Naive thymus-derived CD4-positive, alpha-beta T cell (primary cell): ENCODE measurements around the gene NISCH. TPM values are rescaled to one million over a fixed set of nuclear protein-coding genes. Genes with fewer than 3 reads are reported as not detected.

Source experiments
- ATAC-seq: fragments of 150-1000 bp; cut with Tn5 transposase; 2 replicates; pipeline ENCODE4 v1.10.0; 2021; ENCODE audit warnings: mild to moderate bottlenecking, moderate library complexity
- CTCF ChIA-PET: fragments of 350-600 bp; sonication (Branson Sonifier 250); formaldehyde crosslinking; loops from one replicate; lab custom pipeline; 2021; ENCODE audit warnings: antibody characterized with exemption; lab: Charles Lee
- POLR2A ChIA-PET: fragments of 350-600 bp; sonication (Branson Sonifier 250); formaldehyde crosslinking; loops from one replicate; lab custom pipeline; 2021; ENCODE audit warnings: antibody characterized with exemption, inconsistent platforms; lab: Charles Lee
- DNase-seq, 9 donors: peaks; one replicate each; pipeline versions ENCODE4 v3.0.0 to v3.0.0-alpha.2; 2020 to 2022; ENCODE audit warnings: mixed read lengths in 1 of 9
- H3K27ac ChIP-seq: one replicate; pipeline ENCODE4 v1.7.0; 2013; ENCODE audit warnings: mild to moderate bottlenecking, low read depth, low read length, moderate library complexity
- H3K27me3 ChIP-seq, 2 donors: one replicate each; pipeline ENCODE4 v1.7.0; 2013; ENCODE audit warnings: low read length in 2 of 2, mild to moderate bottlenecking in 2 of 2, moderate library complexity in 2 of 2; ENCODE audit not compliant: control insufficient read depth in 2 of 2, insufficient read depth in 2 of 2
- H3K36me3 ChIP-seq, 3 experiments: 1 replicate in 2 of 3; 2 replicates in 1 of 3; pipeline ENCODE4 v1.7.0; 2013; ENCODE audit warnings: low read length in 3 of 3, mild to moderate bottlenecking in 3 of 3, moderate library complexity in 1 of 3; ENCODE audit not compliant: insufficient read depth in 3 of 3, control insufficient read depth in 2 of 3
- H3K4me1 ChIP-seq, 2 donors: one replicate each; pipeline ENCODE4 v1.7.0; 2013; ENCODE audit warnings: low read length in 2 of 2, mild to moderate bottlenecking in 2 of 2, moderate library complexity in 1 of 2; ENCODE audit not compliant: control insufficient read depth in 2 of 2, insufficient read depth in 2 of 2
- H3K4me3 ChIP-seq: 2 replicates; pipeline ENCODE4 v1.7.0; 2013; ENCODE audit warnings: mild to moderate bottlenecking, low read length
- H3K9me3 ChIP-seq, 3 experiments: 1 replicate in 2 of 3; 2 replicates in 1 of 3; pipeline ENCODE4 v1.7.0; 2013; ENCODE audit warnings: low read length in 3 of 3; ENCODE audit not compliant: control insufficient read depth in 2 of 3
- H3K27ac Mint-ChIP-seq, 9 donors: one replicate each; pipeline ENCODE4 v1.8.0; 2020 to 2022; ENCODE audit warnings: mixed read lengths in 9 of 9, mild to moderate bottlenecking in 8 of 9, moderate library complexity in 5 of 9, inconsistent platforms in 2 of 9
- H3K27me3 Mint-ChIP-seq, 5 donors: one replicate each; pipeline ENCODE4 v1.8.0; 2021 to 2022; ENCODE audit warnings: mixed read lengths in 5 of 5, mild to moderate bottlenecking in 1 of 5
- H3K36me3 Mint-ChIP-seq, 5 donors: one replicate each; pipeline ENCODE4 v1.8.0; 2020 to 2022; ENCODE audit warnings: mixed read lengths in 5 of 5, mild to moderate bottlenecking in 3 of 5, inconsistent platforms in 1 of 5
- H3K4me1 Mint-ChIP-seq, 7 donors: one replicate each; pipeline ENCODE4 v1.8.0; 2020 to 2022; ENCODE audit warnings: mixed read lengths in 7 of 7, mild to moderate bottlenecking in 3 of 7, inconsistent platforms in 1 of 7
- H3K4me3 Mint-ChIP-seq, 10 donors: one replicate each; pipeline ENCODE4 v1.8.0; 2020 to 2022; ENCODE audit warnings: mild to moderate bottlenecking in 10 of 10, mixed read lengths in 10 of 10, moderate library complexity in 6 of 10, inconsistent platforms in 2 of 10
- H3K9me3 Mint-ChIP-seq, 11 donors: one replicate each; pipeline ENCODE4 v1.8.0; 2020 to 2022; ENCODE audit warnings: mixed read lengths in 11 of 11, mild to moderate bottlenecking in 4 of 11, inconsistent platforms in 1 of 11, moderate library complexity in 1 of 11
- intact Hi-C, 2 donors: fragments of 100-400 bp; cut with micrococcal nuclease; formaldehyde crosslinking; loops; one replicate each; pipeline ENCODE4 v1.15.1; 2023
- polyA plus RNA-seq, 2 donors: library from polyadenylated mRNA; unstranded; fragments of 300-500 nt; fragmentation: Illumina TruSeq; gene quantifications; one replicate each; pipeline ENCODE4 v1.2.3, GENCODE V29; 2021
- total RNA-seq, 6 experiments: library from RNA in 5 of 6; stranded (reverse) in 5 of 6; gene quantifications; 1 replicate in 5 of 6; 2 replicates in 1 of 6; pipeline ENCODE4 v1.2.3 and lab custom pipeline; 2021 to 2026

Gene NISCH
- total and polyA plus RNA-seq, 7 experiments from 2014 or later: 21.4 to 210 (median 131) TPM

DNA sequence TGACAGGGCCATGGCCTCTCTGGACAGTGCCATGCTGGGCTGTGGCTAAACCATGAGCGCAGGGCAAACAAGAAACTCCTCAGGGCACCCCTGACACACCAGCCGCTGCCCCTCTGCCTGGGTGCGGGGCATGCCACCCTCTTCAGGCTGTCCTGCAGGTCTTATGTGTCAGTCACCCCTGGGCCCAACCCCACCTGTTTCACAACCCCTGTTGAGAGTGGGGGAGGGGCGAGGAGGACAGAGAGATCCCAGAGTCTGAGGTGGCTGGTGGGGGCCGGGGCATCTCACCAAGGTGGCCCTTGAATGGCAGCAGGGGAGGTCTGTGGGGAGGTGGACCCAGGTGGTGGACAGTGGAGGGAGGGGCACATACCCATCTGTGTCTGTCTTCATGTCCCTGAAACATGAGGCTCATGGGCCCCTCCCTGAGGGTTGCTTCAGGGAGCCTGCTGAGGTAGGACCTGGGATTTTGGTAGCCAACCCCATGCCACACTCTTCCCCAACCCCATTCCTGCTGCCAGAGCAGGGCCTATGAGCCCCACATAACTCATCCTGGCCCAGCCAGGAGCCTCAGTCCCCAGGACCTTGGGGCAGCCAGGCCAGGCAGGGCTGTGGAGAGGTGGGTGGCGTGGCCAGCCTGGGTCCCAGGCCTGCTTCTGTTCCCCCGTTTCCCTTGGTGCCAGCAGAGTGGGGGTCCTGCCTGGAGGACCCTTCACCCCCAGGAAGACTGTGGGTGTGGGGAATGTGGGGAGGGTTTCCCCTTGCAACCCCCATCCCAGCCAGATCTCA, 38.0 kb downstream of the NISCH start:
- no peaks in the 10 kb centered on the region for H3K4me1 ChIP-seq
- no peak overlapping the region for H3K27ac Mint-ChIP-seq
- no peaks in the 10 kb centered on the region for H3K27me3 ChIP-seq
- ATAC-seq: no peak
- no peak for DNase-seq
- H3K9me3 ChIP-seq: no peaks in the 10 kb centered on the region
- intact Hi-C loops: no loop called here
- no peak overlapping the region for H3K27ac ChIP-seq
- peaks cover 0 to 16% (median 0%) of the 10 kb centered on the region in 5 donors for H3K36me3 Mint-ChIP-seq
- peaks cover 0 to 9% (median 0%) of the 10 kb centered on the region in 7 donors for H3K4me1 Mint-ChIP-seq
- no peak overlapping the region for H3K4me3 ChIP-seq
- no peak overlapping the region for H3K4me3 Mint-ChIP-seq
- no peaks in the 10 kb centered on the region for H3K9me3 Mint-ChIP-seq
- ChIA-PET POLR2A (no interaction called here), CTCF (no interaction called here)
- no peaks in the 10 kb centered on the region for H3K27me3 Mint-ChIP-seq
- H3K36me3 ChIP-seq: peaks cover 0 to 50% (median 0%) of the 10 kb centered on the region in 3 experiments

- Mint-ChIP-seq H3K4me1 (peaks cover 0 to 12% (median 0%) of the 10 kb centered on the region in 7 donors), H3K4me3 (no peak overlapping the region), H3K27ac (peak overlapping the region in 2 of 9 donors; percentile 34 to 35), H3K27me3 (no peaks in the 10 kb centered on the region), H3K36me3 (peaks cover 0 to 16% (median 0%) of the 10 kb centered on the region in 5 donors), H3K9me3 (no peaks in the 10 kb centered on the region)
- POLR2A ChIA-PET: no interaction called here
- Histone ChIP-seq H3K4me1 (no peaks in the 10 kb centered on the region), H3K27me3 (no peaks in the 10 kb centered on the region), H3K36me3 (peaks cover 0 to 41% (median 0%) of the 10 kb centered on the region in 3 experiments), H3K4me3 (no peak overlapping the region), H3K9me3 (no peaks in the 10 kb centered on the region), H3K27ac (no peak overlapping the region)
- ATAC-seq (no peak), DNase-seq (no peak)
- intact Hi-C loops: no loop called here
- CTCF ChIA-PET: no interaction called here
Observed at GRCh38 chr3:52494445-52494844, 39.0 kb downstream of the NISCH start.

- H3K4me1 ChIP-seq: no peaks in the 10 kb centered on the region
- H3K36me3 ChIP-seq: peaks cover 0 to 36% (median 0%) of the 10 kb centered on the region in 3 experiments
- intact Hi-C loops: no loop called here
- ChIA-PET POLR2A (no interaction called here), CTCF (no interaction called here)
- H3K4me3 Mint-ChIP-seq: no peak within 1 kb of the TSS
- DNase-seq: no peak
- H3K9me3 Mint-ChIP-seq: no peaks in the 10 kb centered on the region
- H3K27me3 ChIP-seq: no peaks in the 10 kb centered on the region
- peaks cover 0 to 12% (median 0%) of the 10 kb centered on the region in 7 donors for H3K4me1 Mint-ChIP-seq
- no peaks in the 10 kb centered on the region for H3K9me3 ChIP-seq
- H3K36me3 Mint-ChIP-seq: peaks cover 0 to 16% (median 0%) of the 10 kb centered on the region in 5 donors
- H3K27ac ChIP-seq: no peak within 1 kb of the TSS
- H3K27ac Mint-ChIP-seq: peak within 1 kb of the TSS in 2 of 9 donors; percentile 34 to 35
- ATAC-seq: no peak
- H3K4me3 ChIP-seq: no peak within 1 kb of the TSS
- H3K27me3 Mint-ChIP-seq: no peaks in the 10 kb centered on the region
Observed at GRCh38 chr3:52494886-52495495, 39.6 kb downstream of the NISCH start, which contains the start of gene STAB1. STAB1 (plus strand) TSS chr3:52495338; CDS start chr3:52495414, 76 bp downstream.

- Mint-ChIP-seq H3K27me3 (no peaks in the 10 kb centered on the region), H3K36me3 (peaks cover 0 to 12% (median 0%) of the 10 kb centered on the region in 5 donors), H3K27ac (no peak overlapping the region), H3K4me1 (peaks cover 0 to 9% (median 0%) of the 10 kb centered on the region in 7 donors), H3K9me3 (no peaks in the 10 kb centered on the region), H3K4me3 (no peak overlapping the region)
- intact Hi-C loops: no loop called here
- Histone ChIP-seq H3K4me1 (no peaks in the 10 kb centered on the region), H3K9me3 (no peaks in the 10 kb centered on the region), H3K4me3 (no peak overlapping the region), H3K27me3 (no peaks in the 10 kb centered on the region), H3K27ac (no peak overlapping the region), H3K36me3 (peaks cover 0 to 26% (median 0%) of the 10 kb centered on the region in 3 experiments)
- ChIA-PET CTCF (no interaction called here), POLR2A (no interaction called here)
- DNase-seq (no peak), ATAC-seq (peak; percentile 53)
Observed at GRCh38 chr3:52495777-52496602, 40.6 kb downstream of the NISCH start.

DNA sequence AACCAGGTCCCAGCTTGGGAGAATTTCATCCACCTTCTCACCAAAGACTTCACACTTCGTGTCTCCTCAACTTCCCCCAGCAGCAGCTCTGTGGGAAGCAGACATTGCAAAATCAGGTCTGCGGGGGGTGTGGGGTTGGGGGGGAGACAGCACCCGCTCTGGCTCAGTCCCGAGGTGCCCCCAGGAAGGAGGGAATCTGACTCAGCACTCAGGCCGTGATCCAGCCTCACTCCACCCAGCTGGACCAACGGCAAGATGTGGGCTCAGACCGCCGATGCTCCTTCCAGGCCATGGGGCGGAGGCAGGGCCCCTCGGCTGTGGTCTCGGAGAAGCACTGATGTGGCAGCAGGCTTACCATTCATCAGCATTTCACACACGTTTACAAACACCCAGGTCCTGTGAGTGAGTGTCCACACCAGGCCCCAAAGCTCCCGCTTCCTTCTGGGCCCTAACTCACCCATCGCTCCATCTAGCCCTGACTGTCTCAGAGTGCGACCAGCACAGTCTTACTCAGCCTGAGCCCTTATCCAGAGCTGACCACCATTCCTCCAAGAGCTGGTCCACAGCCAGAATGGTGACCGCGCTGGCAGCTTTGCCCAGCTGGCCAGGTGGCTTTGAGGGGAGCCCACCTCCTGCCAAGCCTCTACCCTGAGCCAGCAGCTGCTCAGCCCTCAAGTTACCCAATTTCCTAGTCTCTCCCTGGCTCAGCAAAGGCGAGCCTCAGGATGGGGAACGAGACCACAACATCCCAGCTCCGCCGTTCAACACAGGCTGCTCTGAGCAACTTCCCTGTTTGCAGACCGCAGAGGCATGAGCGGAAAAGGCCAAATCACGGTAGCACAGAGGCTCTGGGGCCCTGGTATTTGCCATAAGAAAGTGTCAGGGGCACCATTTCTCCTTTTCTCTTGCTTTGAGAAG, 43.0 kb downstream of the NISCH start:
- intact Hi-C loops: no loop called here
- no peak overlapping the region for H3K27ac ChIP-seq
- H3K27ac Mint-ChIP-seq: no peak overlapping the region
- H3K9me3 Mint-ChIP-seq: no peaks in the 10 kb centered on the region
- H3K9me3 ChIP-seq: no peaks in the 10 kb centered on the region
- no peak overlapping the region for H3K4me3 ChIP-seq
- H3K27me3 Mint-ChIP-seq: no peaks in the 10 kb centered on the region
- peaks cover 0 to 2% (median 0%) of the 10 kb centered on the region in 3 experiments for H3K36me3 ChIP-seq
- H3K4me1 Mint-ChIP-seq: peaks cover 0 to 8% (median 0%) of the 10 kb centered on the region in 7 donors
- peak; percentile 78 for ATAC-seq
- CTCF ChIA-PET: no interaction called here
- no peak for DNase-seq
- no peaks in the 10 kb centered on the region for H3K4me1 ChIP-seq
- H3K27me3 ChIP-seq: no peaks in the 10 kb centered on the region
- POLR2A ChIA-PET: no interaction called here
- H3K36me3 Mint-ChIP-seq: no peaks in the 10 kb centered on the region
- H3K4me3 Mint-ChIP-seq: peak overlapping the region in 1 of 10 donors; percentile 38

DNA sequence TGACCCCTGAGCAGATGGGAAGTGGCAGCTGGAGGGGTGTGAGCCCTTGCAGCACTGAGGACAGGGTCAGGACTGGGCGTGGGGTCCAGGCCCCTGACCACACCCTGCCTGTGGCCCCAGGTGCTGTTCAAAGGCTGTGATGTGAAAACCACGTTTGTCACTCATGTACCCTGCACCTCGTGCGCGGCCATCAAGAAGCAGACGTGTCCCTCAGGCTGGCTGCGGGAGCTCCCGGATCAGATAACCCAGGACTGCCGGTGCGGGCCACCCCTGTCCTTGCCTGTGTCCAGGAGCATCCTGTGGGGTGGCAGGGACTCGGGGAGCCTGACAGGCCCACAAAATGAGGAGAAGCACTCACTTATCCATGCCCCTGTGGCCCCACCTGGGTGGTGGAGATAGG, 45.6 kb downstream of the NISCH start:
- ATAC-seq (no peak), DNase-seq (no peak)
- H3K9me3 ChIP-seq: no peaks in the 10 kb centered on the region
- H3K4me3 ChIP-seq: no peak overlapping the region
- no peaks in the 10 kb centered on the region for H3K36me3 ChIP-seq
- no peak overlapping the region for H3K27ac ChIP-seq
- no peaks in the 10 kb centered on the region for H3K36me3 Mint-ChIP-seq
- H3K4me1 Mint-ChIP-seq: peaks cover 0 to 2% (median 0%) of the 10 kb centered on the region in 7 donors
- intact Hi-C loops: no loop called here
- H3K4me3 Mint-ChIP-seq: no peak overlapping the region
- H3K4me1 ChIP-seq: no peaks in the 10 kb centered on the region
- no peak overlapping the region for H3K27ac Mint-ChIP-seq
- ChIA-PET CTCF (no interaction called here), POLR2A (no interaction called here)
- H3K27me3 Mint-ChIP-seq: no peaks in the 10 kb centered on the region
- no peaks in the 10 kb centered on the region for H3K27me3 ChIP-seq
- H3K9me3 Mint-ChIP-seq: no peaks in the 10 kb centered on the region
